ENCODE data around the gene ARID1B.

DNA sequence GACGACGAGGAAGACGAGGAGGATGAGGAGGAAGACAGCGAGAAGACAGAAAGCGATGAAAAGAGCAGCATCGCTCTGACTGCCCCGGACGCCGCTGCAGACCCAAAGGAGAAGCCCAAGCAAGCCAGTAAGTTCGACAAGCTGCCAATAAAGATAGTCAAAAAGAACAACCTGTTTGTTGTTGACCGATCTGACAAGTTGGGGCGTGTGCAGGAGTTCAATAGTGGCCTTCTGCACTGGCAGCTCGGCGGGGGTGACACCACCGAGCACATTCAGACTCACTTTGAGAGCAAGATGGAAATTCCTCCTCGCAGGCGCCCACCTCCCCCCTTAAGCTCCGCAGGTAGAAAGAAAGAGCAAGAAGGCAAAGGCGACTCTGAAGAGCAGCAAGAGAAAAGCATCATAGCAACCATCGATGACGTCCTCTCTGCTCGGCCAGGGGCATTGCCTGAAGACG is 429.2 kb downstream of the ARID1B start:
- TF ChIP-seq, protein P1, sequence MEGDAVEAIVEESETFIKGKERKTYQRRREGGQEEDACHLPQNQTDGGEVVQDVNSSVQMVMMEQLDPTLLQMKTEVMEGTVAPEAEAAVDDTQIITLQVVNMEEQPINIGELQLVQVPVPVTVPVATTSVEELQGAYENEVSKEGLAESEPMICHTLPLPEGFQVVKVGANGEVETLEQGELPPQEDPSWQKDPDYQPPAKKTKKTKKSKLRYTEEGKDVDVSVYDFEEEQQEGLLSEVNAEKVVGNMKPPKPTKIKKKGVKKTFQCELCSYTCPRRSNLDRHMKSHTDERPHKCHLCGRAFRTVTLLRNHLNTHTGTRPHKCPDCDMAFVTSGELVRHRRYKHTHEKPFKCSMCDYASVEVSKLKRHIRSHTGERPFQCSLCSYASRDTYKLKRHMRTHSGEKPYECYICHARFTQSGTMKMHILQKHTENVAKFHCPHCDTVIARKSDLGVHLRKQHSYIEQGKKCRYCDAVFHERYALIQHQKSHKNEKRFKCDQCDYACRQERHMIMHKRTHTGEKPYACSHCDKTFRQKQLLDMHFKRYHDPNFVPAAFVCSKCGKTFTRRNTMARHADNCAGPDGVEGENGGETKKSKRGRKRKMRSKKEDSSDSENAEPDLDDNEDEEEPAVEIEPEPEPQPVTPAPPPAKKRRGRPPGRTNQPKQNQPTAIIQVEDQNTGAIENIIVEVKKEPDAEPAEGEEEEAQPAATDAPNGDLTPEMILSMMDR (IDR thresholded peaks at IDR 0.05; ENCODE audit: insufficient read depth, low read depth, low read length) = no peak
- TF ChIP-seq EZH2 (IDR thresholded peaks at IDR 0.05; ENCODE audit: insufficient read depth, low read length) = no peak

Data from astrocyte (in vitro differentiated cells and primary cell).